Hepatocyte (in vitro differentiated cells): ENCODE measurements around the gene IGSF8. TPM values are rescaled to one million over a fixed set of nuclear protein-coding genes. Genes with fewer than 3 reads are reported as not detected.

ENCODE experiments used
- DNase-seq: peaks from one replicate; pipeline ENCODE4 v3.0.0-alpha.2; 2016; ENCODE audit warnings: low spot score
- H2AFZ ChIP-seq: fragments of 200-600 bp; sonication (generic); 2 replicates; pipeline ENCODE4 v1.6.0; 2016; ENCODE audit warnings: antibody characterized with exemption, mild to moderate bottlenecking
- H3K27ac ChIP-seq: fragments of 200-600 bp; sonication (generic); 2 replicates; pipeline ENCODE4 v1.5.1; 2016; ENCODE audit warnings: mild to moderate bottlenecking
- H3K27me3 ChIP-seq: fragments of 200-600 bp; sonication (generic); 2 replicates; pipeline ENCODE4 v1.6.1; 2016
- H3K36me3 ChIP-seq: fragments of 200-600 bp; sonication (generic); replicated peaks from 2 replicates; pipeline ENCODE4 v1.5.1; 2016; ENCODE audit warnings: low read depth; ENCODE audit not compliant: insufficient read depth
- H3K4me1 ChIP-seq: fragments of 200-600 bp; sonication (generic); 2 replicates; pipeline ENCODE4 v1.5.1; 2016; ENCODE audit warnings: mild to moderate bottlenecking, moderate library complexity; ENCODE audit not compliant: insufficient read depth
- H3K4me2 ChIP-seq: fragments of 200-600 bp; sonication (generic); 2 replicates; pipeline ENCODE4 v1.6.0; 2016
- H3K4me3 ChIP-seq: fragments of 200-600 bp; sonication (generic); 2 replicates; pipeline ENCODE4 v1.5.1; 2016; ENCODE audit warnings: mild to moderate bottlenecking
- H3K79me2 ChIP-seq: fragments of 200-600 bp; sonication (generic); 2 replicates; pipeline ENCODE4 v1.6.0; 2017; ENCODE audit warnings: mild to moderate bottlenecking
- H3K9me2 ChIP-seq: fragments of 200-600 bp; sonication (generic); replicated peaks from 2 replicates; pipeline ENCODE4 v1.6.0; 2017; ENCODE audit warnings: mild to moderate bottlenecking; ENCODE audit not compliant: insufficient read depth
- H3K9me3 ChIP-seq: fragments of 200-600 bp; sonication (generic); 2 replicates; pipeline ENCODE4 v1.5.1; 2016; ENCODE audit warnings: low read depth, mild to moderate bottlenecking
- H4K20me1 ChIP-seq: fragments of 200-600 bp; sonication (generic); 2 replicates; pipeline ENCODE4 v1.6.0; 2016; ENCODE audit warnings: mild to moderate bottlenecking; ENCODE audit not compliant: insufficient read depth, poor library complexity, severe bottlenecking
- EZH2 ChIP-seq: fragments of 200-600 bp; sonication (generic); IDR thresholded peaks from 2 replicates; pipeline ENCODE4 v1.6.1; 2016; ENCODE audit warnings: antibody characterized with exemption, mild to moderate bottlenecking, borderline replicate concordance
- EZH2phosphoT487 ChIP-seq: fragments of 200-600 bp; sonication (generic); IDR thresholded peaks from one replicate; pipeline ENCODE4 v1.6.1; 2018; ENCODE audit warnings: antibody characterized with exemption, mild to moderate bottlenecking, low read depth, moderate library complexity; ENCODE audit not compliant: unreplicated experiment, severe bottlenecking
- WGBS: methylation state at CpG from one replicate; pipeline ENCODE4 v1.1.6; 2016; ENCODE audit warnings: low lambda C conversion rate; ENCODE audit errors: missing lambda C conversion rate; 5-methylcytosine and 5-hydroxymethylcytosine counted together
- polyA plus RNA-seq: library from polyadenylated mRNA; unstranded; fragments of >200 nt; fragmentation: Nextera tagmentation; extraction: Ambion mirVana; gene quantifications from 2 replicates; pipeline ENCODE4 v1.2.1, GENCODE V29; 2016
- total RNA-seq: library from RNA; depleted of rRNA; stranded (reverse); fragments of >200 nt; gene quantifications from 2 replicates; pipeline ENCODE4 v1.2.3, GENCODE V29; 2014
- TF ChIP-seq, protein P1 (sequence below): fragments of 200-600 bp; sonication (generic); IDR thresholded peaks from 2 replicates; pipeline ENCODE4 v1.5.1; 2016; ENCODE audit warnings: antibody characterized with exemption, mild to moderate bottlenecking; ENCODE audit not compliant: poor library complexity

Gene IGSF8
- total and polyA plus RNA-seq, 2 experiments from 2014 or later = 36.8 to 54.1 TPM

DNA sequence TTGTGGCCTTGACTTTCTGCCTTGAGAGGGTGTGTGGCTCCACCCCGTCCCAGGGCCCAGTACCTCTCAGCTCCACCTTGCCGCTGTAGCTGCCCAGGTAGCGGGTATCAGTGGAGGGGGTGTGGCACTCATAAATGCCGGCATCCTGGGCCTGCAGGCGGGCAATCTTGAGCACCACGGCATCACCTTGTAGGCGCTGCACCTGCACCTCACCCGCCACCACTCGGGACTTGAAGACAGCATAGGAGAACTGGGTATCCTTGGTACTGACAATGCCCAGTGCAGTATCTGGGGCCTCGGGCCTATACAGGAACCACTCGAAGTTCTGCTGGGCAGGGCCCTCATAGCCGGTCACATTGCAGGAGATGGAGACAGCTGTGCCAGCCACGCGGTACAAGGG, 3.6 kb downstream of the IGSF8 start:
- H3K4me2 ChIP-seq = no peak overlapping the region
- WGBS = 95% methylated on average over 14 of the region's 14 CpGs
- no peaks in the 10 kb centered on the region for H3K36me3 ChIP-seq
- no peaks in the 10 kb centered on the region for H3K27me3 ChIP-seq
- H3K4me1 ChIP-seq = peaks cover 13% of the 10 kb centered on the region
- peaks cover 18% of the 10 kb centered on the region for H3K79me2 ChIP-seq
- no peak overlapping the region for H3K4me3 ChIP-seq
- no peak overlapping the region for H3K27ac ChIP-seq
- DNase-seq = no peak
- no peaks in the 10 kb centered on the region for H4K20me1 ChIP-seq
- H3K9me2 ChIP-seq = no peaks in the 10 kb centered on the region
- H2AFZ ChIP-seq = no peak overlapping the region
- TF ChIP-seq EZH2phosphoT487 (no peak), EZH2 (no peak)
- TF ChIP-seq, protein P1, sequence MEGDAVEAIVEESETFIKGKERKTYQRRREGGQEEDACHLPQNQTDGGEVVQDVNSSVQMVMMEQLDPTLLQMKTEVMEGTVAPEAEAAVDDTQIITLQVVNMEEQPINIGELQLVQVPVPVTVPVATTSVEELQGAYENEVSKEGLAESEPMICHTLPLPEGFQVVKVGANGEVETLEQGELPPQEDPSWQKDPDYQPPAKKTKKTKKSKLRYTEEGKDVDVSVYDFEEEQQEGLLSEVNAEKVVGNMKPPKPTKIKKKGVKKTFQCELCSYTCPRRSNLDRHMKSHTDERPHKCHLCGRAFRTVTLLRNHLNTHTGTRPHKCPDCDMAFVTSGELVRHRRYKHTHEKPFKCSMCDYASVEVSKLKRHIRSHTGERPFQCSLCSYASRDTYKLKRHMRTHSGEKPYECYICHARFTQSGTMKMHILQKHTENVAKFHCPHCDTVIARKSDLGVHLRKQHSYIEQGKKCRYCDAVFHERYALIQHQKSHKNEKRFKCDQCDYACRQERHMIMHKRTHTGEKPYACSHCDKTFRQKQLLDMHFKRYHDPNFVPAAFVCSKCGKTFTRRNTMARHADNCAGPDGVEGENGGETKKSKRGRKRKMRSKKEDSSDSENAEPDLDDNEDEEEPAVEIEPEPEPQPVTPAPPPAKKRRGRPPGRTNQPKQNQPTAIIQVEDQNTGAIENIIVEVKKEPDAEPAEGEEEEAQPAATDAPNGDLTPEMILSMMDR = no peak
- no peaks in the 10 kb centered on the region for H3K9me3 ChIP-seq

DNA sequence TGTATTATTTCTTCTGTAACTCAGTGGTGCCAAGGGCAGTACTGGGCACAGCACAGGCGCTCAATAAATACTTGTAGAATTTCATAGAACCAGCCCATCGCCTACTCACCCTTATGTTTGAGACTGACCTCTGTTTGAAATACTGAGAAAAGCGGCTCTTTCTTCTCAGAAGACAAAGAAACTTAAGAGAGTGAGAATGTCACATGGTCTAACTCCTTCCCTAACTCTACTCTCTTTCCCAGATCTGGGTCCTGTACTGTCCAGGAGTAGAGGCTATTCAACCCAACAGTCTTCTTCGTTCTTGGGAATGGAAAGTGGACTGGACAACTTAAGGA, 4.2 kb downstream of the IGSF8 start:
- H3K4me2 ChIP-seq = no peak overlapping the region
- no peak for DNase-seq
- no peaks in the 10 kb centered on the region for H3K27me3 ChIP-seq
- 97% methylated on average over 4 of the region's 4 CpGs for WGBS
- no peak overlapping the region for H2AFZ ChIP-seq
- no peaks in the 10 kb centered on the region for H3K9me3 ChIP-seq
- no peaks in the 10 kb centered on the region for H3K9me2 ChIP-seq
- H3K79me2 ChIP-seq = peaks cover 18% of the 10 kb centered on the region
- no peaks in the 10 kb centered on the region for H4K20me1 ChIP-seq
- peaks cover 13% of the 10 kb centered on the region for H3K4me1 ChIP-seq
- H3K27ac ChIP-seq = no peak overlapping the region
- TF ChIP-seq EZH2phosphoT487 (no peak), EZH2 (no peak)
- TF ChIP-seq, protein P1 = no peak
- H3K36me3 ChIP-seq = no peaks in the 10 kb centered on the region
- H3K4me3 ChIP-seq = no peak overlapping the region

DNA sequence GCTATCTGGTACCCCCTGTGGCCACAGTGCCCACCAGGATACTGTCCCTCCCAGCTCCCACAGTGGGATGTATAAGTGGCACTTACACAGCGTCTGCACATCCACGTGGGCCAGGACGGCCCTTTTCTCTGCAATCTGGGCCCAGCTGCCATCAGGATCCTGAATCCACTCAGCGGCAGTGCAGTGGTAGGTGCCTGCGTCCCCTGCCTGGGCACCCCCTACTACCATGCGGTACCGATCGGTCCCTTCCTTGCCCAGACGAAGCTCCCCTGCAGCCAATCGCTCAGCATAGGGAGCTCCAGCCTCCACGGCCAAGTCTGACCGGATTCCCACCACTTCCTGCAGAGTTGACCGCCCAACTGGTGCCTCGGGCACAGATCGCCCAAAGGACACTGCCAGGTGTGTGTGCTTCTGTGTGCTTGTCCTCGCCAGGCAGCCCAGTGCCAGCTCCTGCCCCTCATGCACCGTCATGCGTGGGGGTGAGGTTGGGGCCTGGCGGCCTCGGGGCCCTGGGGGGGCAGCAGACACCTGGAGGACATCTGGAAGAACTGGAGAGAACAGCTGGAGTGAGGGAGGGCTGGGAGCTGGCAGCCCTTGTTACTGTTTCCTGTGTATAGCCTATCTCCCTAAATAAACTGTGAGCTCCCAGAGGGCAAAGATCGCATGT, 4.7 kb downstream of the IGSF8 start:
- H3K4me2 ChIP-seq = no peak overlapping the region
- H4K20me1 ChIP-seq = no peaks in the 10 kb centered on the region
- H3K27me3 ChIP-seq = no peaks in the 10 kb centered on the region
- no peak overlapping the region for H3K4me3 ChIP-seq
- peaks cover 18% of the 10 kb centered on the region for H3K79me2 ChIP-seq
- no peak overlapping the region for H3K27ac ChIP-seq
- H2AFZ ChIP-seq = no peak overlapping the region
- peaks cover 13% of the 10 kb centered on the region for H3K4me1 ChIP-seq
- WGBS = 94% methylated on average over 21 of the region's 21 CpGs
- H3K36me3 ChIP-seq = no peaks in the 10 kb centered on the region
- TF ChIP-seq EZH2phosphoT487 (no peak), EZH2 (no peak)
- TF ChIP-seq, protein P1 = no peak
- H3K9me2 ChIP-seq = no peaks in the 10 kb centered on the region
- no peaks in the 10 kb centered on the region for H3K9me3 ChIP-seq
- no peak for DNase-seq

DNA sequence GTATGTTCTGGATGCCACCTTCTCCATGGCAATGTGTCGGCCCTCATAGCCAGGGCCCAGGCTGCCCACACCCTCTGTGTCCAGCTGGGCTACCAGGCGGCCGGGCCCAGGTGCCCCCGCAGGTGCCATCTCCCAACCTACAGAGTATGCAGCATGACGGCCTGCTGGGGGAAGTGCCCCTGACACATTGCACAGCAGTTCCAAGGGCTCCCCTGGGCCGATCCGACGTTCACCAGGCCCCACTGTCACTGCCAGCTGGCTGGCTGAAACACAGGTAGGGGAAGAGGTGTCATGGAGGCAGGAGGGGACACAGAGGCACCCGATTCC, 5.4 kb downstream of the IGSF8 start:
- H3K9me3 ChIP-seq = no peaks in the 10 kb centered on the region
- H4K20me1 ChIP-seq = no peaks in the 10 kb centered on the region
- no peak overlapping the region for H3K27ac ChIP-seq
- H3K27me3 ChIP-seq = no peaks in the 10 kb centered on the region
- TF ChIP-seq EZH2phosphoT487 (no peak), EZH2 (no peak)
- TF ChIP-seq, protein P1 = no peak
- WGBS = 91% methylated on average over 7 of the region's 9 CpGs
- no peaks in the 10 kb centered on the region for H3K36me3 ChIP-seq
- peaks cover 13% of the 10 kb centered on the region for H3K4me1 ChIP-seq
- H2AFZ ChIP-seq = no peak overlapping the region
- no peak overlapping the region for H3K4me2 ChIP-seq
- DNase-seq = no peak
- peaks cover 17% of the 10 kb centered on the region for H3K79me2 ChIP-seq
- H3K9me2 ChIP-seq = no peaks in the 10 kb centered on the region
- H3K4me3 ChIP-seq = no peak overlapping the region
